Kidney (tissue), 14 donors: ENCODE results near the gene PKMYT1. TPM values are rescaled to one million over a fixed set of nuclear protein-coding genes. Genes with fewer than 3 reads are reported as not detected.
A peak's percentile ranks its signal among the peaks of the same experiment; 100 is the strongest.

Experiments used
- DNase-seq, 5 donors: peaks; one replicate each; pipeline ENCODE4 v3.0.0-alpha.2; 2013 to 2020
- FAIRE-seq: peaks from 2 replicates; lab custom pipeline; 2012; peaks lifted over from hg19 to GRCh38; lab: Jason Lieb, UNC
- H3K27ac ChIP-seq, 2 donors: one replicate each; pipeline ENCODE4 v1.7.0; 2013; ENCODE audit warnings: low read depth in 2 of 2, low read length in 2 of 2, inconsistent platforms in 1 of 2
- H3K27me3 ChIP-seq: one replicate; pipeline ENCODE4 v1.7.1; 2013; ENCODE audit warnings: low read length, inconsistent platforms; ENCODE audit not compliant: control insufficient read depth, insufficient read depth
- H3K36me3 ChIP-seq, 3 donors: one replicate each; pipeline versions ENCODE4 v1.7.0 to v1.7.1; 2013; ENCODE audit warnings: low read length in 3 of 3, control low read depth in 1 of 3, inconsistent platforms in 1 of 3; ENCODE audit not compliant: insufficient read depth in 3 of 3, control insufficient read depth in 2 of 3
- H3K4me1 ChIP-seq, 3 donors: one replicate each; pipeline versions ENCODE4 v1.7.0 to v1.7.1; 2013; ENCODE audit warnings: low read length in 3 of 3, inconsistent platforms in 1 of 3, low read depth in 1 of 3; ENCODE audit not compliant: control insufficient read depth in 2 of 3, insufficient read depth in 2 of 3
- H3K4me3 ChIP-seq, 3 donors: one replicate each; pipeline versions ENCODE4 v1.7.0 to v1.8.1; 2013; ENCODE audit warnings: low read length in 3 of 3, control low read depth in 1 of 3, inconsistent platforms in 1 of 3
- H3K9ac ChIP-seq, 3 donors: one replicate each; pipeline versions ENCODE4 v1.7.0 to v1.7.1; 2013; ENCODE audit warnings: low read length in 3 of 3, control low read depth in 1 of 3, inconsistent platforms in 1 of 3
- H3K9me3 ChIP-seq, 3 donors: one replicate each; pipeline versions ENCODE4 v1.7.0 to v1.7.1; 2013; ENCODE audit warnings: low read length in 3 of 3, control low read depth in 1 of 3, inconsistent platforms in 1 of 3; ENCODE audit not compliant: control insufficient read depth in 2 of 3, insufficient read depth in 1 of 3
- intact Hi-C: fragments of 100-400 bp; cut with DNase I; formaldehyde crosslinking; loops from one replicate; pipeline ENCODE4 v1.11.1; 2022
- polyA plus RNA-seq: library from polyadenylated mRNA; stranded (reverse); fragments of 350-450 nt; fragmentation: Illumina TruSeq; extraction: RNeasy Lipid Tissue Mini Kit (QIAGEN cat#74804); gene quantifications from one replicate; pipeline ENCODE4 v1.2.3, GENCODE V29; 2014; ENCODE audit warnings: low read depth, low replicate concordance; ENCODE audit not compliant: insufficient read depth
- total RNA-seq: library from RNA; stranded (reverse); fragmentation: NEBNext Ultra II Directional; extraction: Animal tissue kit (Norgen Biotek cat#: 25700); gene quantifications from one replicate; pipeline ENCODE4 v1.2.1, GENCODE V29; 2021
- TF ChIP-seq, protein P1 (sequence below): IDR thresholded peaks from 3 replicates; pipeline ENCODE4 v1.5.1; 2012; ENCODE audit warnings: mild to moderate bottlenecking, moderate library complexity, borderline replicate concordance; ENCODE audit not compliant: insufficient read depth; ENCODE audit errors: extremely low read depth
- donor health status: control.
- donor health status: control.
- donor health status: control.
- donor health status: control.
- donor health status: control.
- donor health status: DM: yes; HTN: yes; CAD: no.
- donor health status: Normal renal cell carcinoma (clear cell type).

PKMYT1 gene
- total and polyA plus RNA-seq, 2 donors from 2014 or later, result 0.97 to 2.2 TPM

DNA sequence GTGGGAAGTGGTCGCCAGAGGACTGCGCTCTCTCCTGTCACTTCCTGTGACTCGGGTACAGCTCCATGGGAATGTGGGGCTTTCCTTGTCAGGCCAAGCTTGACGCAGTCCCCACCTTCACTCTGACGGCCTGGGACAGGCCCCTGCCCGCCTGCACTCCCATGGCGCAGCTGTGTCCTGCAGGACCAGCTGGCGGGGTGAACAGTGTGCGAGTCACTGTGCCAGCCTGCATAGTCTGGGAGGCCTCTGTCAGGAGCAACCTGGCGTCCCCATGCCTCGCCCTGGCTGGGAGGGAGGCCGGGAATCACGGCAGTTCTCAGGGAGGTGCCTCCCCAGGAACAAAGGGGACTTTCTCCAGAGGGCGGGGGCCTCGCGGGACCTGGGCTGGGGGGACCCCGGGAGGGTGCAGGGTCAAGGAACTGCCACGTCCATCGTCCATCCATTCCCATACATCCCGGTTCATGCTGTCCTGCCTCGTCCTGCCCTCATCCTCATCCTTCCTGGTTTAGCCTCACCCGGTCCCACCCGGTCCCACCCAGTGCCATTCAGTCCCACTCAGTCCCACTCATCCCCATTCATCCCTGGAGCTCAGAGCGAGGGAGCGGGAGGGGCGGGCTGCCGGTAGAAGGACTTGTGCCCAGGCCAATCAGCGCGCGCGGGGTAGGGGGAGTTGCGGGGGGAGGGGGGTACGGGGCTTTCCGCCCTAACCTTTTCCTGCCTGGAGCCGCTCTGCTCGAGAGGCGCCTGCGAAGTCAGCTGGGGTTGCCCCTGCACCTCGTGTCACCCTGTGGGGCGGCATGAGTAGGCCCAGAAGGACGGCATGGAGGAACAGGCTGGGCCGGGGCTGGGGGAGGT lies 55.1 kb downstream of the PKMYT1 start:
- FAIRE-seq, result no peak
- Histone ChIP-seq H3K27ac (no peak overlapping the region), H3K9ac (no peak overlapping the region), H3K4me1 (peaks cover 0 to 2% (median 0%) of the 10 kb centered on the region in 3 donors), H3K4me3 (no peak overlapping the region), H3K27me3 (no peaks in the 10 kb centered on the region), H3K36me3 (peaks cover 0 to 10% (median 9%) of the 10 kb centered on the region in 3 donors), H3K9me3 (no peaks in the 10 kb centered on the region)
- peak in 3 of 5 donors; percentile 22 to 46 (median 39) for DNase-seq
- intact Hi-C loops, result no loop called here
- TF ChIP-seq, protein P1, sequence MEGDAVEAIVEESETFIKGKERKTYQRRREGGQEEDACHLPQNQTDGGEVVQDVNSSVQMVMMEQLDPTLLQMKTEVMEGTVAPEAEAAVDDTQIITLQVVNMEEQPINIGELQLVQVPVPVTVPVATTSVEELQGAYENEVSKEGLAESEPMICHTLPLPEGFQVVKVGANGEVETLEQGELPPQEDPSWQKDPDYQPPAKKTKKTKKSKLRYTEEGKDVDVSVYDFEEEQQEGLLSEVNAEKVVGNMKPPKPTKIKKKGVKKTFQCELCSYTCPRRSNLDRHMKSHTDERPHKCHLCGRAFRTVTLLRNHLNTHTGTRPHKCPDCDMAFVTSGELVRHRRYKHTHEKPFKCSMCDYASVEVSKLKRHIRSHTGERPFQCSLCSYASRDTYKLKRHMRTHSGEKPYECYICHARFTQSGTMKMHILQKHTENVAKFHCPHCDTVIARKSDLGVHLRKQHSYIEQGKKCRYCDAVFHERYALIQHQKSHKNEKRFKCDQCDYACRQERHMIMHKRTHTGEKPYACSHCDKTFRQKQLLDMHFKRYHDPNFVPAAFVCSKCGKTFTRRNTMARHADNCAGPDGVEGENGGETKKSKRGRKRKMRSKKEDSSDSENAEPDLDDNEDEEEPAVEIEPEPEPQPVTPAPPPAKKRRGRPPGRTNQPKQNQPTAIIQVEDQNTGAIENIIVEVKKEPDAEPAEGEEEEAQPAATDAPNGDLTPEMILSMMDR, result no peak

DNA sequence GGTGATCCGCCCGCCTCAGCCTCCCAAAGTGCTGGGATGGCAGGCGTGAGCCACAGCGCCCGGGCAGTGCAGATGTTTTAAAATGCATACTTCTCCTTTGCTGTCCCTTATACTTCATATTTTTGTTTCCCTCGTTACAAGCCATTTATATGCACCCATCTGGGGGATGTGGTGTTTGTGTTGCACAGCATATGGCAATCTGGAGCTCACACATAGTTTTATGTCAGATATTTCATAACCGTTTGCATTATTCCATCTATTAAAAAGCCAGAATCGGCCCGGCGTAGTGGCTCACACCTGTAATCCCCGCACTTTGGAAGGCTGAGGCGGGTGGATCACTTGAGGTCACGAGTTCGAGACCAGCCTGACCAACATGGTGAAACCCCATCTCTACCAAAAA lies 56.8 kb downstream of the PKMYT1 start:
- peaks cover 0 to 4% (median 0%) of the 10 kb centered on the region in 3 donors for H3K4me1 ChIP-seq
- intact Hi-C loops, result no loop called here

More for the DNA sequence above, 56.8 kb downstream of the PKMYT1 start:
- no peak overlapping the region for H3K9ac ChIP-seq
- H3K27me3 ChIP-seq, result no peaks in the 10 kb centered on the region
- no peak overlapping the region for H3K4me3 ChIP-seq
- H3K27ac ChIP-seq, result no peak overlapping the region
- DNase-seq (no peak), FAIRE-seq (no peak)
- H3K36me3 ChIP-seq, result peaks cover 0 to 10% (median 6%) of the 10 kb centered on the region in 3 donors
- TF ChIP-seq, protein P1, result no peak
- no peaks in the 10 kb centered on the region for H3K9me3 ChIP-seq

Other genes with a start within 250 kb of the PKMYT1 start
- gene SRRM2, start 227.8 kb downstream of the PKMYT1 start, total RNA-seq, result 621 TPM
- 386 TPM for gene SRRM2, start 227.8 kb downstream of the PKMYT1 start, polyA plus RNA-seq
- 226 TPM for gene ELOB, start 203.2 kb downstream of the PKMYT1 start, total RNA-seq
- 836 TPM for gene ELOB, start 203.2 kb downstream of the PKMYT1 start, polyA plus RNA-seq
- gene PRSS33, start 192.9 kb downstream of the PKMYT1 start, total RNA-seq, result not detected
- not detected for gene PRSS33, start 192.9 kb downstream of the PKMYT1 start, polyA plus RNA-seq
- not detected for gene PRSS41, start 182.0 kb downstream of the PKMYT1 start, total RNA-seq
- gene PRSS41, start 182.0 kb downstream of the PKMYT1 start, polyA plus RNA-seq, result not detected
- 0.54 TPM for gene PRSS21, start 163.2 kb downstream of the PKMYT1 start, total RNA-seq
- gene PRSS21, start 163.2 kb downstream of the PKMYT1 start, polyA plus RNA-seq, result not detected
- gene ZG16B, start 150.1 kb downstream of the PKMYT1 start, total RNA-seq, result 0.98 TPM
- gene ZG16B, start 150.1 kb downstream of the PKMYT1 start, polyA plus RNA-seq, result 0.69 TPM
- gene PRSS22, start 122.3 kb downstream of the PKMYT1 start, total RNA-seq, result 30.8 TPM
- 11.0 TPM for gene PRSS22, start 122.3 kb downstream of the PKMYT1 start, polyA plus RNA-seq
- gene FLYWCH2, start 97.2 kb downstream of the PKMYT1 start, total RNA-seq, result 31.3 TPM
- 52.5 TPM for gene FLYWCH2, start 97.2 kb downstream of the PKMYT1 start, polyA plus RNA-seq
- gene FLYWCH1, start 68.5 kb downstream of the PKMYT1 start, total RNA-seq, result 36.8 TPM
- gene FLYWCH1, start 68.5 kb downstream of the PKMYT1 start, polyA plus RNA-seq, result 24.5 TPM
- not detected for gene KREMEN2, start 16.2 kb downstream of the PKMYT1 start, total RNA-seq
- not detected for gene KREMEN2, start 16.2 kb downstream of the PKMYT1 start, polyA plus RNA-seq
- gene PAQR4, start 11.1 kb downstream of the PKMYT1 start, total RNA-seq, result 5.9 TPM
- 3.5 TPM for gene PAQR4, start 11.1 kb downstream of the PKMYT1 start, polyA plus RNA-seq
- 0.60 TPM for gene CLDN9, start 32.5 kb upstream of the PKMYT1 start, total RNA-seq
- gene CLDN9, start 32.5 kb upstream of the PKMYT1 start, polyA plus RNA-seq, result not detected
- 0.47 TPM for gene CLDN6, start 37.7 kb upstream of the PKMYT1 start, total RNA-seq
- not detected for gene CLDN6, start 37.7 kb upstream of the PKMYT1 start, polyA plus RNA-seq
- gene TNFRSF12A, start 39.9 kb upstream of the PKMYT1 start, total RNA-seq, result 114 TPM
- 87.3 TPM for gene TNFRSF12A, start 39.9 kb upstream of the PKMYT1 start, polyA plus RNA-seq
- 61.3 TPM for gene HCFC1R1, start 43.5 kb upstream of the PKMYT1 start, total RNA-seq
- 332 TPM for gene HCFC1R1, start 43.5 kb upstream of the PKMYT1 start, polyA plus RNA-seq
- gene THOC6, start 43.6 kb upstream of the PKMYT1 start, total RNA-seq, result 26.1 TPM
- gene THOC6, start 43.6 kb upstream of the PKMYT1 start, polyA plus RNA-seq, result 21.2 TPM
- gene BICDL2, start 56.5 kb upstream of the PKMYT1 start, total RNA-seq, result 12.1 TPM
- 2.9 TPM for gene BICDL2, start 56.5 kb upstream of the PKMYT1 start, polyA plus RNA-seq
- gene MMP25, start 66.1 kb upstream of the PKMYT1 start, total RNA-seq, result 1.7 TPM
- 0.65 TPM for gene MMP25, start 66.1 kb upstream of the PKMYT1 start, polyA plus RNA-seq
- gene IL32, start 85.2 kb upstream of the PKMYT1 start, total RNA-seq, result 181 TPM
- 495 TPM for gene IL32, start 85.2 kb upstream of the PKMYT1 start, polyA plus RNA-seq
- not detected for gene ZSCAN10, start 118.8 kb upstream of the PKMYT1 start, total RNA-seq
- not detected for gene ZSCAN10, start 118.8 kb upstream of the PKMYT1 start, polyA plus RNA-seq
- 12.7 TPM for gene ZNF205, start 132.1 kb upstream of the PKMYT1 start, total RNA-seq
- gene ZNF205, start 132.1 kb upstream of the PKMYT1 start, polyA plus RNA-seq, result 14.1 TPM
- 12.5 TPM for gene ZNF213, start 154.6 kb upstream of the PKMYT1 start, total RNA-seq
- gene ZNF213, start 154.6 kb upstream of the PKMYT1 start, polyA plus RNA-seq, result 5.6 TPM
- gene OR1F1, start 207.8 kb upstream of the PKMYT1 start, total RNA-seq, result not detected
- not detected for gene OR1F1, start 207.8 kb upstream of the PKMYT1 start, polyA plus RNA-seq